HG03342 (cell line): Measurements from ENCODE around the gene DNAJC15.

ENCODE experiments used
- ATAC-seq: cut with Tn5 transposase; IDR thresholded peaks from one replicate; pipeline ENCODE4 v1.9.1; 2021; ENCODE audit warnings: mild to moderate bottlenecking, moderate library complexity; ENCODE audit not compliant: unreplicated experiment

DNAJC15 gene

DNA sequence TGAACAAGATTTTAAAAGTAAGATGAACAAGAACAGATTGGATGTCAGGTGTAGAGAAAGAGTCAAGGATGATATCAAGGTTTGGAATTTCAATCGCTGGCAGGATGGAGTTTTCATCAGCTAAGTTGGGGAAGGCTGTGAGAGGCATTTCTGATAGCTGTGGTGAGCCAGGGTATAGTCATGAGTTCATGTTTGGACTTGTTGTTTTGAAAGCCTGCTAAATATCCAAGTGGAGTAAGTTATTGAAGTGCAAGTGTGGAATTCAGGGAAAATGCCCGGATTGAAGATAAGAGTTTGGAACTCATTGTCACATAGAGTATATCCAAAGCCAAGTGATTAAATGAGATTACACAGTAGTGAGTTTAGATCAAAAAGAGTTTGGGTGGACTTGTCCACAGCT is 20.4 kb upstream of the DNAJC15 start:
- ATAC-seq, result no peak

DNA sequence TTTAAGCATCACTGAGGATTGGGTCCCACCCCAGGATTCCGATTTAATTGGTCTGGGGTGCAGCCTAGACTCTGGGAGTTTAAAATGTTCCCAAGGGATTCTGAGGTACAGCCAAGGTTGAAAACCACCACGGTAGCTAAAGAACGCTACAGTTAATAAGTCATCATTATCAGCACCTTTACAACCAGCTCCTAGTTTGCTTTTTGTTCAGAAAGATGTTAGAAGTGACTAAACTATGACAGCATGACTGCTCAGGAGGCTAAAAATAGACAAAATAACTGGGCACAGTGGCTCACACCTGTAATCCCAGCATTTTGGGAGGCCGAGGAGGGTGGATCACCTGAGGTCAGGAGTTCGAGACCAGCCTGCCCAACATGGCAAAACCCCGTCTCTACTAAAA is 19.7 kb upstream of the DNAJC15 start:
- no peak for ATAC-seq

DNA sequence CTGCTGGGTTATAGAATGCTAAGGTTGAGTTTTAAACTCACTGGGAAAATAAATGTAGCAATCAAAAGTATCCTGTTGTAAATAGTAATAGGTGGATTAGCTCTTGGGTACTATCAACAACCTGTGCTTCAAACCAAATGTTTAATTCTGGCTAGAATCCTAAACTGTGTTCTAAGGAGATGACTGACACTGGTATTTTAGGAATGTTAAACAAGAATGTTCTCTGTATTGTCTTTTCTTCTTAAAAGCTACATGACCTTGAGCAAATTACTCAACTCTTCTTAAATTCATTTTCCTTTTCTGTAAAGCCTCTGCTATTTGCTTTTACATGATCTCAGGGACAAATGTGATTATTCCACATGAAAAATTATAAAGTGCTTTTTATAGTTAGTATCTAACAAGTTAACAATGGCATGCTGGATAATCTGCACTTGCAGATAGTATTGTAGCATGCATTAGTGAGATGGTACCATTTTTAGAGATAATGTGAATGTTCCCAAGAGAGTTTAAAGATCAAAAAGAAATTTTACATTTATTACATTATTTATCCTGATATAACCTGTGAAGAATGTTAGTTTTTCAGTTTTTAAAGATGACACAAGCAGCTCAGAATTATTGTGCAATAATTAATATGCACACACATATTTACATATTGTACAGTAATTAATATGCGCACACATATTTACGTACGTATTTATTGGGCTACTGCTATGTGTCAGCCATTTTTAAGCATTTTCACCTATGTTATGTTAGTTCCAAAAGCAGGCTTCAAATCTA is 17.7 kb upstream of the DNAJC15 start:
- no peak for ATAC-seq

DNA sequence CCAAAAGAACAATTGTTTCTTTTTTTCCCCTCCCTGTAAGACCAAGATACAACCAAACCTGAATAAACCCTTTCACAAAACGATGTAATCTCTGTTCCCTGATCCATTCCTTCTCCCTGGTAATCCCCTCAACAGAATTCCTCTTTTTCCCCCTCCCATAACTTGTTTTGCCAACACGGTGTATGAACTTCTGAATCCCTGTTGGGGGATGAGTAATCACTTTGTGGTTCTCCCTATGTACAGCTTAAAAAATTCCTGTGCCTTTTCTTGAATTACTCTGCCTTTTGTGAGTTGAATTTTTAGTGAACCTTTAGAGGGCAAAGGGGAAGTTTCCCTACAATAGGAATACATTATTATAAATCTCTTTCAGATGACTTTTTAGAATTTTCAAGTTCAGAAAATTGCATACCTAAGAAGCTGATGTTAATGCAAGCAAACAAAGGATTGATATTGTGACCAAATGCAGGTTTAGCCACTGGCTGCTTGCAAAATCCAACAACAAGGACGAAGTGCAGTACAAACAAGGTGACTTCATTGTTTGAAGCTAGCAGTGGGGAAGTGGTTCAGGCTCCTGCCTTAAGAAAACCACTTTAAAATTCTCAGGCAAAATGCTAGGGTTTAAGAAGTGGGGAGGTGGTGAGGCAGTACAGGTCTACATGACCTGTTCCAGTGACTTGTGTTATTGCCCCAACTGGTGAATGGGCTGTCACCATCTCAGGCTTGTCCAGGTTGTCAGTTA is 16.3 kb upstream of the DNAJC15 start:
- ATAC-seq, result no peak

DNA sequence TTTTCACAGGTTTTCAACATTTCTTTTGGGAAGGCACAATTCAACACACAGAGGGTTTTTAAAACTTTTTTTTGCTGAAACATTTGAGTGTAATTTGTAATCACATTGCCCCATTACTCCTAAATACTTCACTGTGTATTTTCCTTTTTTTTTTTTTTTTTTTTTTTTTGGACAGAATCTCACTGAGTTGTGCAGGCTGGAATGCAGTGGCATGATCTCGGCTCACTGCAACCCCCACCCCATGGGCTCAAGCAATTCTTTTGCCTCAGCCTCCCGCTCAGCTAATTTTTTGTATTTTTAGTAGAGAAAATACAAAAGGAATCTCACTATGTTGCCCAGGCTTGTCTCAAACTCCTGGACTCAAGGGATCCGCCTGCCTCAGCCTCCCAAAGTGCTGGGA is 14.8 kb upstream of the DNAJC15 start:
- ATAC-seq, result no peak

DNA sequence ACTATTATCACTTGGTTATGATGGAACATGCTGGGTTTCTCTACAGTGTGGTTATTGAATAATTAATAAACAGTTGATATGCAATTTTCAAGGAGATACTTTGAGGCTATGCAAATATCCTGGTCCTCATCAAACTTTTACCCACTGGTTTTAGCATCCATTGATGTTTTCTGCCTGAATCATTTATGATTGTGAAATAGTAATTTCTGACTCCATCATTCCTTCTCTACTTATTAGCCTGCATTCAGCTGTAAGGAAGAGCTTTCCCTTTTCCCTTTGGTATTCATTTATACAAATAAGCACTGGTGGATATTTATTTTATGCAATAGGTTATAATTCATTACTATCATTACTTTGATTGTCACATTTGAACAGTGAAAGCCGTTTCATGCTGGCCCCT is 13.9 kb upstream of the DNAJC15 start:
- no peak for ATAC-seq

DNA sequence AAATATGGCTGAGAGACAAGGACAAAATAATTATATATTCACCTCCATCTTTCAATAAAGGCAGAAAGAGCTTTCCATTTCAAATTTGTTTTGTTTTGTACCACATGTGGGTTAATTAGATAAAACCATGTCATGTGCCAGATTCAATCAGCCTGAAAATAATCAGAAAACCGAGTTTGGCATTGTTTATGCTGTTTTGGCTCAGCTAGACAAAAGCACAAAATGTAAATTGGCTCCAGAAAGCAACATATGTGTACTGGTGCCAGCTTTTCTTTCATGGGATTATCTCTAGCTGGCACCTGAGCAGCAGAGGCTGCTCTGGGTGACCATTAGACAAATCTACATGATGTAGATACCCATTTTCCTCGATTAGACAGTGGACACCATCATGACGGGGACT is 9.2 kb upstream of the DNAJC15 start:
- ATAC-seq, result no peak

DNA sequence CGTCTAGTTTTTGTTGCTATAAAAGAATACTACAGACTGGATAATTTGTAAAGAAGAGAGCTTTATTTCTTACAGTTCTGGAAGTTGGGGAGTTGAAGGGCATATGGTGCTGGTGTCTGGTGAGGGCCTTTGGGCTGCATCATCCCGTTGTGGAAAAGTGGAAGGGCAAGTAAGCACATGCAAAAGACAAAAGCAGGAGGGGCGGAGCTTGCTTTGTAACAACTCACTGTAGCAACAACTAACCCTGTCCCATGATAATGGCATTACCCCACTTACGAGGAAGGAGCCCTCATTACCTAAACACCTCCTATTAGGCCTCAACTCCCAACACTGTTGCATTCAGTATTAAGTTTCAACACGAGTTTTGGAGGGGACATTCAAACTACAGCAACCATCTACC is 7.2 kb upstream of the DNAJC15 start:
- ATAC-seq, result no peak

DNA sequence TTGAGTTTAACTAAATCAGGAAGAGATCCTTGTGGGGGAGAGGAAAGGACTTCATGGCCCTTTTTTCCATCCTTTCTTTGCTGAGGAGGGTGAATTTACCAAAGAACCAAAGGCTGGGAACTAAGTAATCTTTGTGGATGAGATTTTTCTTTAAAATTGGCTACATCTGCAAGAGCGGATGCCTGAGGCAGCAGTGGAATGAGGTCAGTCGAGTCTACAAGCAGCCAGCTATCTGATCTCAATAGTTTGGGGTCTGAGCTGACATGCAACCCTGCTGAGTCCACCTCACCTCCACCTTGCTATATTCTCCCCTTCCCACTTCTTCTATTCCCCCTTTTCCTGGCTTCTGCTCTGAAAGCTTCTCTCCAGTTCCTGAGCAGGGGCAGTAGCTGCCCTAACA is 3.6 kb upstream of the DNAJC15 start:
- ATAC-seq, result no peak

DNA sequence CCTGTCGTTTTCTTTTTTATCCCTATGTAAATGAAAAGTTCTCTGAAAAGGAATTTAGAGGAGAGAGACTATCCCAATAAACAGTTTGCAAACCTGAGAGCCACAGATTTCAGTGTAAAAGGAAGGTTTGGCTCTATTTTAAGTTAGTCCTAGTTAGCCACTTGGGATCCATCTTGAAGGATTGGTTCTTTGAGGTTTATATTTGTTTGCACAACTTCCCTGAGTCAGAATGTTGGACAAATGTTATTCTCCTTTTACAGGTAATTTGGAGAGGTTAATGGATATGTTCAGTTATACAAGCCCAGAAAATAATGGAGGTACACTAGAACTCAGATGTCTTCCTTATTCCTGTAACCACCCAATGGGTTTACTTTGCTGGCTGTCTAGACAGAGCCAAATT is 2.6 kb upstream of the DNAJC15 start:
- no peak for ATAC-seq

DNA sequence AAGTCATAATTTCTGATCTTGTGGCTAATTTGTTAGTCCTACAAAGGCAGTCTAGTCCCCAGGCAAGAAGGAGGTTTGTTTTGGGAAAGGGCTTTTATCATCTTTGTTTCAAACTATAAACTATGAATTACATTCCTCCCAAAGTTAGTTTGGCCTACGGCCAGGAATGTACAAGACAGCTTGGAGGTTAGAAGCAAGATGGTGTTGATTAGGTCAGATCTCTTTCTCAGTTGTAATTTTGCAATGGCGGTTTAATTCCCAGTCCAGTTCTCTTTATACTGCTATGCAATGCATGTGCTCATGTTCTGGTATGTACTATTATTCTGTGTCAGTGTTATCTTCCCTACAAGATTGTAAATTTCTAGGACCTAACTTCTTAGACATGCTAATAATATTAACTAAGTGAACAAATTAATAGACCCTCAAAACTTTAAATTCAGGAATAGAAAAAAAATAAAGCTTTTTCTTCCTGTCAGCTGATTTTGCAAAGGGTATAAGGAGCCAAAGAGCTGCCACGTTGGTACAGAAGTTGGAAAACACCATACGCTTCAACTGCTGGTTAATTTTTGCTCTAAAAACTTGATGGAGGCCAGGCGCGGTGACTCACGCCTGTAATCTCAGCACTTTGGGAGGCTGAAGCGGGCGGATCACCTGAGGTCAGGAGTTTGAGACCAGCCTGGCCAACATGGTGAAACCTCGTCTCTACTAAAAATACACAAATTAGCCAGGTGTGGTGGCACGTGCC is 1.3 kb upstream of the DNAJC15 start:
- no peak for ATAC-seq

DNA sequence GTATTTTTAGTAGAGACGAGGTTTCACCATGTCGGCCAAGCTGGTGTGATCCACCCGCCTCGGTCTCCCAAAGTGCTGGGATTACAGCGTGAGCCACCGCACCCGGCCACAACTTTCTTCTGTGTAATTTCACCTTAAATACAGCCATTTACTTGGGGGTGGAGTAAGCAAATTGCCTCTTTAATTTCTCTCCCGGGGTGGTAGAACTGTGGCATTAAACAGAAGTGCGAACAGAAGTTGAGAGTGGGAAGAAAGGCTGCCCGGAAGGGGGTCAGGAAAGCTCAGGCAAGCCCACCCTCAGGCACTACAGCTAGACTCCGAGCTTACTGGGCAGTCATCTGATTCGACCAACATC is 475 bp upstream of the DNAJC15 start:
- no peak for ATAC-seq

DNA sequence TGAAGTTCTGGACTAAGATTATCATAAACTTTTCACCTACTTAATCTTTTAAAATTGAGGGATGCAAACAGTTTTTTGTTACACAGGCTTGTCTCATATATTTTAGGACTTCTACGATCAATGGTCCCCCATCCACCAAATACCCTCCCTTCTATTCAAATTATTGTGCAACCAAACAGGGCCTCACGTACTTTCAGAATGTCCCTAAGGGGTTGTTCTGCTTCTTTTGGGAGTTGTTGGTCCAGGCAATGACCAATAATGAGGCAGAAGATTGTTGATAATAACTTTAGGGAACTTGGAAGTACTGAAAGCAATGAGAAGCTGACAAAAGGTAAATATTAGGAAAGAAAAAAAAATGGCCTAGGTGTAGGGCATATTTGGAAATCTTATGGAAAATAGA is 2.9 kb downstream of the DNAJC15 start:
- no peak for ATAC-seq

DNA sequence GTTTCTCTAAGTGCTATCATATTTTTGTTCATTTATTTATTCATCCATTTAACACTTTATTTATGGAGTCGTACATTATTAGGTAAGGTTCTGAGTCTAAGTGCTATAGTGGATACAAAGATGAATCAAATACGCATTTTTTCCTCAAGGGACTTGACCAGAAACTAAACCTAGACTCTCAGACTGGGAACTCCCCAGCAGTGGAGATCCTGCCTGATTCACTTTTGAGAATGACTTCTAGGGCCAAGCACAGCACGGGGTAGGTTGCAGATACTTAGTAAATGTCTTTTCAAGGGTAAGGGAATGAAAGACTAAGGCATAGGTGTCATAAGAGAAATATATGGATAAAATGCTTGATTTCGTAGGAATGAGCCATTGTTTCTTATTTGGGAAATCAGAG is 7.2 kb downstream of the DNAJC15 start:
- ATAC-seq, result no peak

DNA sequence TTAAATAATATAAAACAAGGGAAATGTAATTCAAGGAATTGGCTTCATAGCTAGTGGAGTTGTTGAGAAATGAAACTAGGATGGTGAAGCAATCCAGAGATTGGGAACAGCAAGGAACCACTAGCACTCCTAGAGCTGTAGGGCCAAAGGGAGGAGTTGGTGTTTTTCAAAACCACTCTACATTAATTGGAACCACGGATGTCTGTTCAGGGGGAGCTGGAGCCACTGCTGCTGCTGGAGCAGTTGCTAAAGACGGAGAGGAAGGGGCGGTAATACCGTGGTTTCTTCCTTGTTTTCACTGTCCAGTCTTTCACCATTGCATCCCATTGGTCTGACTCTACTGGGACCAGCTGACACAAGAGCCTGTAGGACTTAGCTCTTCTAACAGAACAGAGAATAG is 8.5 kb downstream of the DNAJC15 start:
- no peak for ATAC-seq

DNA sequence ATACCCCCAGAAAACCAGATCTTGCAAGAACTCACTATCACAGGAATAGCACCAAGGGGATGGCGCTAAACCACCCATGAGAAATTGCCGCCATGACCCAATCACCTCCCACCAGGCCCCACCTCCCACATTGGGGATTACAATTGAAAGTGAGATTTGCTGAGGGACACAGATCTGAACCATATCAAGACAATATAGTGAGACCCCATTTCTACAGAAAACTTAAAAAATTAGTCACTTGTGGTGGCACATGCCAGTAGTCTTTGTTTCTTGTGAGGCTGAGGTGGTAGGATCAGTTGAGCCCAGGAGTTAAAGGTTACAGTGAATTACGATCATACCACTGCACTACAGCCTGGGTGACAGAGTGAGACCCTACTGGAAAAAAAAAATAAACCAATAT is 9.7 kb downstream of the DNAJC15 start:
- no peak for ATAC-seq

DNA sequence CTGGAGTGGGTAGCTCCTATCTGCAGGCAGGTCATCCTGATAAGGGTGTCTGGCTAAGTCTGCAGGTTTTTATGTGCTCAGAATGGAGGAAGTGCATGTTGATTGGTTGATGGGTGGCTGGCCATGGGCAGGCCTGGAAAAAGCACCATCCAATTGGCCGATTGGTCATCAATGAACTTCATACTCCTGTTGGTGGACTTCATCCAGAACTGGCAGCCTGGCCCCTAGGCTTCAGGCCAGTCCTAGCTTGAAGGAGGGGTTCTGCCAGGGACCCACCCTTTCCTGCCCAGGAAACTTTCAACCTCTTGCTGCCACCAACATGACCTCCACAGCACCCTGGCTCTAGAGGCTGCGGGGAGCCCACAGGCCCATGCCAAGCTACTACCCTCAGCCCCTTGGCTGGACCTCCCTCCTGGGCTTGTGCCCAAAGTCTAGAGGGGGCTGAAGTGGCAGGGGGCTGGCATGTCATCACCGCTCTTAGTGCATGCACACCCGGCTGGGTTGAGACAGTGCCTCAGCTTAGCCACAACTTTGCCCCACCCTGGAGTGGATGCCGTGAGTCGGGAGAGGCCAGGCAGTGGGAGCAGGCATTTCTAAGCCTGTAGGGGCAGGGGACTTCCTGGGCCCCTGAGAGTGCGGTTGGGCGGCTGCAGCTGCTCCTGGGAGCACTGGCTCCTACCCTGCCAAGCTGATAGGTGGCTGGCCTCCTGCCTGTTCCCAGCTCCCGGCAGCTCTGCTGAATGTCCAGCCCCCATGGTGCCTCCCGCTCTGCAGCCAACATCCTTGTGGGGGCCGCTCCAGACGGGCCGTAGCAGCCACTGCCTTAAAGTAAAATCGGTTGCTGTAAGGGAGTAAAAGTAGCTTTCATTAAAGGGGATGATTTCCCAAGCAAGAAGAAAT is 13.2 kb downstream of the DNAJC15 start:
- ATAC-seq, result no peak

DNA sequence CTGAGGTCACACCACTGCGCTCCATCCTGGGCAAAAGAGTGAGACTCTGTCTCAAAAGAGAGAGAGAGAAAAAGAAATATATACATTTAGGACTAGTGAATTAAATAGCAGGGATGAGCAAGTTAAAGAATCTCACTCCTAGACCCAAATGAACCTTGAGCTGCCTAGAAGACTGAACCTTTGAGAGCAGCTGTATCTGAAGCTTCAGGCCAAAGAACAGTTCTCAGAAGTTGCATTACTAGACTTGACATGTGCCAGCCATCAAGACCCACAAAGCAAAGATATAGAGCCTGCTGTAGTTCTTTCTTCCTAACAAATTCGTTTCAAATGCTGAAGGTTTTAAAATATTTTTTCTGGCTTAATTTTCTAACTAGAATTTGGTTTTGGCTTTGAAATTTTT is 16.6 kb downstream of the DNAJC15 start:
- ATAC-seq, result no peak

DNA sequence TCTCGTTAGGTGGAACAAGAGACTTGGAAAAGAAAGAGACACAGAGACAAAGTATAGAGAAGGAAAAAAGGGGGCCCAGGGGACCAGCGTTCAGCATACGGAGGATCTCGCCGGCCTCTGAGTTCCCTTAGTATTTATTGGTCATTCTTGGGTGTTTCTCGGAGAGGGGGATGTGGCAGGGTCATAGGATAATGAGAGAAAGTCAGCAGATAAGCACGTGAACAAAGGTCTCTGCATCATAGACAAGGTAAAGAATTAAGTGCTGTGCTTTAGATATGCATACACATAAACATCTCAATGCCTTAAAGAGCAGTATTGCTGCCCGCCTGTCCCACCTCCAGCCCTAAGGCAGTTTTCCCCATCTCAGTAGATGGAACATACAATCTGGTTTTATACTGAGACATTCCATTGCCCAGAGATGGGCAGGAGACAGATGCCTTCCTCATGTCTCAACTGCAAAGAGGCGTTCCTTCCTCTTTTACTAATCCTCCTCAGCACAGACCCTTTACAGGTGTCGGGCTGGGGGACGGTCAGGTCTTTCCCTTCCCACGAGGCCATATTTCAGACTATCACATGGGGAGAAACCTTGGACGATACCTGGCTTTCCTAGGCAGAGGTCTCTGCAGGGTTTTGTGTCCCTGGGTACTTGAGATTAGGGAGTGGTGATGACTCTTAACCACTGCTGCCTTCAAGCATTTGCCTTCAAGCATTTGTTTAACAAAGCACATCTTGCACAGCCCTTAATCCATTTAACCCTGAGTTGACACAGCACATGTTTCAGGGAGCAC is 17.4 kb downstream of the DNAJC15 start:
- peak; percentile 15 for ATAC-seq

DNA sequence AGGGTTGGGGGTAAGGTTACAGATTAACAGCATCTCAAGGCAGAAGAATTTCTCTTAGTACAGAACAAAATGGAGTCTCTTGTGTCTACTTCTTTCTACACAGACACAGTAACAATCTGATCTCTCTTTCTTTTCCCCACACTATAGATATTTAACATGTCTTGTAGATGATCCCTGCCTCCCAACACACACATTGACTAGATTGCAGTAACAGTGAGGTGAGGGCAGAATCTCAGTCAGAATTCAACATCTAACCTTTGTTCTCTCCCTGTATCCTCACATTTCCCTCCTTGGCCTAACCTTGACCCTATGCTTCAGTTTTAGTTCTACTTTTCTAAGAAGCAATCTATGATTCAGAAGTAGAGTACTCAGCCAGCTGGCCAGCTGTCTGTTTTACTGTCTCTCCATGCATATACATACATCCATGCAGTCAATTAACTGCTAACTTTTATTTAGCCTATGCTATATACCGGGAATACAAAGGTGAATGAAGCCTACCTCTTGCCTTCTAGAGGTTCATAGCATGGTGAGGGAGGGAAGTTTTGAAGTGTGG is 18.1 kb downstream of the DNAJC15 start:
- peak; percentile 64 for ATAC-seq
